OCI-LY3 (cell line): ENCODE measurements around the gene CELF5.
"Not testable (repeated sequence)": the region's sequence is repeated elsewhere in the genome, so short reads cannot be mapped to it uniquely, and the experiment has no call there.

Experiments used
- H2AFZ ChIP-seq: fragments of 200-600, 300-600 bp; shearing (Covaris generic); 2 replicates; pipeline ENCODE4 v1.6.0; 2014; ENCODE audit warnings: antibody characterized with exemption, low read depth, low read length
- H3K27ac ChIP-seq: fragments of 200-600, 300-600 bp; sonication (generic); 2 replicates; pipeline ENCODE4 v1.5.1; 2014; ENCODE audit warnings: mild to moderate bottlenecking, low read length, moderate library complexity, mixed read lengths
- H3K27me3 ChIP-seq: fragments of 200-600, 300-600 bp; sonication (generic); 2 replicates; pipeline ENCODE4 v1.6.1; 2014; ENCODE audit warnings: low read depth, low read length, mixed read lengths
- H3K36me3 ChIP-seq: fragments of 200-600, 300-600 bp; sonication (generic); replicated peaks from 2 replicates; pipeline ENCODE3; 2014; ENCODE audit warnings: low read depth, low read length, mixed read lengths
- H3K4me1 ChIP-seq: fragments of 300-600, 200-600 bp; sonication (generic); 2 replicates; pipeline ENCODE4 v1.6.1; 2014; ENCODE audit warnings: low read length, mixed read lengths
- H3K4me2 ChIP-seq: fragments of 200-600, 300-600 bp; sonication (generic); 2 replicates; pipeline ENCODE4 v1.6.1; 2014; ENCODE audit warnings: low read length, mixed read lengths
- H3K4me3 ChIP-seq: fragments of 300-600, 200-600 bp; sonication (generic); 2 replicates; pipeline ENCODE4 v1.5.1; 2014; ENCODE audit warnings: antibody characterized with exemption, mild to moderate bottlenecking, low read length, moderate library complexity
- H3K79me2 ChIP-seq: fragments of 300-600, 200-600 bp; shearing (Covaris generic); 2 replicates; pipeline ENCODE4 v1.6.1; 2014; ENCODE audit warnings: mild to moderate bottlenecking, low read length, mixed read lengths
- H3K9ac ChIP-seq: fragments of 300-600, 200-600 bp; shearing (Covaris generic); 2 replicates; pipeline ENCODE4 v1.6.0; 2014; ENCODE audit warnings: mild to moderate bottlenecking, low read length, moderate library complexity
- H3K9me3 ChIP-seq: fragments of 200-600, 300-600 bp; shearing (Covaris generic); 2 replicates; pipeline ENCODE4 v1.6.1; 2014; ENCODE audit warnings: low read length, mixed read lengths; ENCODE audit not compliant: insufficient read depth
- H4K20me1 ChIP-seq: fragments of 200-600, 300-600 bp; sonication (generic); 2 replicates; pipeline ENCODE4 v1.6.1; 2016; ENCODE audit warnings: low read length, mixed read lengths; ENCODE audit not compliant: insufficient read depth
- CTCF ChIP-seq: fragments of 200-600, 300-600 bp; sonication (generic); IDR thresholded peaks from 2 replicates; pipeline ENCODE4 v1.5.1; 2014; ENCODE audit warnings: antibody characterized with exemption, low read length, low read depth
- EZH2phosphoT487 ChIP-seq: fragments of 200-600 bp; shearing (Covaris generic); IDR thresholded peaks from 2 replicates; pipeline ENCODE4 v1.6.1; 2018; ENCODE audit warnings: antibody characterized with exemption, mixed run types, low read depth

Gene CELF5

DNA sequence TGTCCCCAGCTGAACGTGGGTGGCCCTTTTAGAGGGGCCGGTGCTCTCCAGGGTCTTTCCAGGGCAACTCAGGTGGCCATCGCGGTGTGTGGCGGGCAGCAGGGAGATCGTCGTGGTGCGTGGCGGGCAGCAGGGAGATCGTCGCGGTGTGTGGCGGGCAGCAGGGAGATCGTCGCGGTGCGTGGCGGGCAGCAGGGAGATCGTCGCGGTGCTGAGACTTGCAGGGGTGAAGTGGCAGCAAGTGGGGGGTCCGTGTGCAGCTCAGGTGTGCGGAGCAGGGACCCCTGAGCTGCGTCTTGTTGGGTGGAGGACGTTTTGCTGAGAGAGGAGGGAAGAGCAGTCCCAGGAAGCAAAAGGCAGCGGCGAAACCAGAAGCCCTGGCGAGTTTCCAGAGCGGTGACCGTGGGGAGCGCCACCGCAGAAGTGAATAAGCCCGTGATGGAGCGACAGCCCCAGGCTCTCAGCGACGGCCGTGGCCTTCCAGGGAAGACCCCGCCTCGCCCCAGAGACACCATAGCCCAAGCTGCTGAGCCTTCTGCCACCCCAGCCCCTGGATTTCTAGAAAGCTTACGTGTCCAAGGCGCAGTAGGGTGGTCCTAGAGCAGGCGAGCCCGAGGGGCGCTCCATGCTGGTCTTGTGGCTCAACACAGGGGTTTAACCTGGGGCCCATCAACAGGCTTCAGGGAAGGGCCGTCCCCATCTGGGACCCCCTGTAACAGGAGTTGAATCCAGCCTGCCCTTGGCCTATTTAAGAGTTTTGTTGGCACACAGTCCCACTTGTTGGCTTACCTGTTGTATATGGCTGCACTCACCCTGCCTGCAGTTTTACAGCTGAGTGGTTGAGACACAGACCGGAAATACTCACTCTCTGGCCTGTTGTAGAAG is 33.3 kb upstream of the CELF5 start:
- Histone ChIP-seq H4K20me1 (peaks cover 66% of the 10 kb centered on the region), H3K4me1 (peaks cover 10% of the 10 kb centered on the region), H3K9me3 (no peaks in the 10 kb centered on the region), H3K4me2 (no peak overlapping the region), H3K79me2 (peaks cover 81% of the 10 kb centered on the region), H3K27me3 (no peaks in the 10 kb centered on the region), H3K27ac (no peak overlapping the region), H3K9ac (no peak overlapping the region), H2AFZ (no peak overlapping the region), H3K4me3 (no peak overlapping the region), H3K36me3 (peaks cover 44% of the 10 kb centered on the region)
- TF ChIP-seq CTCF (no peak), EZH2phosphoT487 (no peak)

GRCh38 chr19:3191806-3192104 is 32.7 kb upstream of the CELF5 start:
- not testable (repeated sequence) for H3K4me3 ChIP-seq, H3K4me1 ChIP-seq, H3K27me3 ChIP-seq, H3K4me2 ChIP-seq, H3K9me3 ChIP-seq, H2AFZ ChIP-seq, H3K9ac ChIP-seq, H3K27ac ChIP-seq
- H3K79me2 ChIP-seq = peaks cover 76% of the 10 kb centered on the region
- H4K20me1 ChIP-seq = peaks cover 62% of the 10 kb centered on the region
- H3K36me3 ChIP-seq = peaks cover 49% of the 10 kb centered on the region

DNA sequence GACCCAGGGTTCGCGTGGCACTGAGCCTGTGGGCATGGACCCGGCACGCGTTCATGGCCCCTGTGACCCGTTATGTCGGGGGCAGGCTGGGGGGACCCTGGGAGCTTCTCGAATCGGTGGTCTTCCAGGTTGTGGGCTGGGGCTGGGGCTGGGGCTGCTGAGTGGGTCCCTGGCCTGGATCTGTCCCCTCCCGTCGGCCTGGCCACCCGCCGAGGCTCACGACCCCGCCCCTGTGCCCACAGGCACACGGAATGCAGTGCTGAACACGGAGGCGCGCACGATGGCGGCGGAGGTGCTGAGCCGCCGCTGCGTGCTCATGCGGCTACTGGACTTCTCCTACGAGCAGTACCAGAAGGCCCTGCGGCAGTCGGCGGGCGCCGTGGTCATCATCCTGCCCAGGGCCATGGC is 32.2 kb upstream of the CELF5 start:
- TF ChIP-seq EZH2phosphoT487 = no peak
- TF ChIP-seq CTCF = no peak
- no peak overlapping the region for H3K9ac ChIP-seq
- H3K4me1 ChIP-seq = peaks cover 4% of the 10 kb centered on the region
- peaks cover 48% of the 10 kb centered on the region for H3K36me3 ChIP-seq
- H3K9me3 ChIP-seq = no peaks in the 10 kb centered on the region
- no peaks in the 10 kb centered on the region for H3K27me3 ChIP-seq
- H3K4me3 ChIP-seq = no peak overlapping the region
- peaks cover 58% of the 10 kb centered on the region for H4K20me1 ChIP-seq
- H2AFZ ChIP-seq = no peak overlapping the region
- H3K4me2 ChIP-seq = no peak overlapping the region
- H3K79me2 ChIP-seq = peaks cover 71% of the 10 kb centered on the region
- H3K27ac ChIP-seq = no peak overlapping the region

GRCh38 chr19:3192684-3193083 is 31.8 kb upstream of the CELF5 start:
- H3K27ac ChIP-seq = no peak overlapping the region
- peaks cover 48% of the 10 kb centered on the region for H3K36me3 ChIP-seq
- no peak overlapping the region for H3K9ac ChIP-seq

More at GRCh38 chr19:3192684-3193083, 31.8 kb upstream of the CELF5 start:
- no peaks in the 10 kb centered on the region for H3K4me1 ChIP-seq
- H4K20me1 ChIP-seq = peaks cover 53% of the 10 kb centered on the region
- H3K27me3 ChIP-seq = no peaks in the 10 kb centered on the region
- TF ChIP-seq CTCF (no peak), EZH2phosphoT487 (no peak)
- H2AFZ ChIP-seq = no peak overlapping the region
- no peak overlapping the region for H3K4me2 ChIP-seq
- H3K9me3 ChIP-seq = no peaks in the 10 kb centered on the region
- peaks cover 66% of the 10 kb centered on the region for H3K79me2 ChIP-seq
- no peak overlapping the region for H3K4me3 ChIP-seq
